Measurements from ENCODE around the gene CACNA2D4.
A peak's percentile ranks its signal among the peaks of the same experiment; 100 is the strongest.

CACNA2D4 gene

DNA sequence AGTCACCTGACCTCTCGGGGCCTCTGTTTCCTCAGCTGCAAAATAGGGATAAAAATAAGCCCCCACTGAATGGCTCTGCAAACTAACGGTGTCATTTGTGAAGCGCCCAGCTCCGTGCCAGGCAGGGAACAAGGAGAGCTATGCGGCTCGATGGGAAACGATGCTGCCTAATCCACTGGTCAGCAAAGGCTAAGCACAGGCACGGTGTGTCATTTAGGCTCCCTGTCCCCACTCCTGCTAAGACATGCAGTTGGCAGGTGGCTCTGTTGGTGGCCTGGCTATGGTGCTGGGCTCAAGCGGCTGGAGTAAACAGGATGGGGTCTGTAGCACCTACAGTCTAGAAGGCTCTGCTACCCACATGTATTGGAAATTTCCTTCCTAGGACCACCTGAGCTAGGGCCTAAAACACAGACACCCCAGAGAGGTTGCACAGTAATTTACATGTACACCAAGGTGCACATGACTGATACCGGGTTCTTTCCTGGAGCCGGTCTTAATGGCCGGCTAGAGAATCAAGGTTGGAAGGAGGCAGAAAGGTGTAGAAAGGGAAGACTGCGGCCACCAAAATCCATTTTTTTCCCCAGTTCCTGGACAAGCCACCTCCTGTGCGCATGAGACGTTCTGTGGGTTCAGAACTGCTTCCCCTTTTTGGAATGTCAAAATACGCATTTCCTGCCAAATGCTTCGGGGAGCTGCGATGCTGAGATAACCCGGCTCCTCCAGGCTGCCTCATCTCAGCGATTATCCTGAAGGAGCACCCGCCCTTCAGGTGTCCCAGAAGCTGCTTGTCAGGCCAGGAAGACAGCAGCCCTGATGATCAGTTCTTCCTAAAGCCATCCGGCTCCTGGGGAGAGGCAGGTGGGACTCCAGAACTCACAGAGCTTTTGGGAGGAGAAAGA lies 1.0 kb downstream of the CACNA2D4 start:
- DNase-seq (ENCODE audit: low spot score), result peak; percentile 45

GRCh38 chr12:1916371-1917171 lies 1.9 kb downstream of the CACNA2D4 start:
- DNase-seq (ENCODE audit: low spot score), result peak; percentile 50

- DNase-seq (ENCODE audit: low spot score), result peak; percentile 55
Measured at GRCh38 chr12:1915082-1915968, 3.1 kb downstream of the CACNA2D4 start.

DNA sequence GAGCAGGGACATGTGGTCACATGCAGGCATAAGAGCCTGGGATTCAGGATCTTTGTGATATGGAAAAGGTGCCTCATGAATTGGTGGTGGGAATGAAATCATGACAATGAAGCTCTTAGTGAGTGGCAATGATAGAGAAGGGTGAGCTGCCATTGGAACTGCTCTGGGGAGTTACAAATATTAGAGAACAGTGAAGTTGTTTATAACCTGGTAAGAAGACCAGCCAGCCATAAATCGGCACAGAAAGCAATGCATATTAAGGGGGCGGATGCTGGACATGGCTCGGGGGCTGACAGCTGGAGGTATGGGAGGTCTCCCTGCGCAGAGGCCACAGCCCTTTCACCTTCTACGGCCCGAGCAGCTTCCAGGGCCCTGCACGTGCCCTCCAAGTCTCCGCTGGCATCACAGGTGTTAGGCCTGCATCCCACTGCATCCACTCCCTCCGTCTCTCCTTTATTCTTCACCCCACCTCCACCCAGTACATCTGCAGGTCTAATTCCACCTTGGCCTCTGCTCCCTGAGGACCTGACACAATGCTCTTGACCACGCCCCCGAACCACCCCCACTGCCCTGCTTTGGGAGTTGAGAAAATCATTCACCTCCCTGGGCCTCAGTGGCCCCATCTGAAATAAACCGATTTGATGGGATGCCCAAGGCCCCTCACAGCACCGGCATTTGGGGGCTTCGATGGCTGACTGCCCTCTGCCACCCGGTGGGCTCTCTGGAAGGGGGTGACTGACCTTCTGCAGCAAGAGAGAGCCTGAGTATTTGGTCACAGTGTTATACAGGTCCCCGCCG lies 4.1 kb downstream of the CACNA2D4 start:
- peak; percentile 47 for DNase-seq (ENCODE audit: low spot score)

GRCh38 chr12:1913377-1914113 lies 4.9 kb downstream of the CACNA2D4 start:
- peak; percentile 53 for DNase-seq (ENCODE audit: low spot score)

GRCh38 chr12:1912580-1913376 lies 5.7 kb downstream of the CACNA2D4 start:
- DNase-seq (ENCODE audit: low spot score), result peak; percentile 49

- DNase-seq (ENCODE audit: low spot score), result peak; percentile 46
Measured at GRCh38 chr12:1911598-1912575, 6.6 kb downstream of the CACNA2D4 start.

DNA sequence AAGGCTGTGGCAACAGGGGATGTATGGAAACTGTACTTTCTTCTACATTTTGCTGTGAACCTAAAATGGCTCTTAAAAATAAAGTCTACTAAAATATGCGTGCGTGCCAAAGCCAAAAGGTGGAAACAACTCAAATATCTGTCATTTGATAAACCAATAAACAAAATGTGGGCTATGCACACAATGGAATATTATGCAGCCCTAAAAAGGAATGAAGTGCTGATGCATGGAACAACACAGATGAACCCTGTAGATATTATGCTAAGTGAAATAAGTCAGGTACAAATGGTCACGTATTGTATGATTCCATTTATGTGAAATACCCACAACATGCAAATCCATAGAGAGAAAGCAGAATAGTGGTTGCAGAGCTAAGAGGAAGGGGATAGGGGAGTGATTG lies 8.0 kb downstream of the CACNA2D4 start:
- no peak for DNase-seq (ENCODE audit: low spot score)

DNA sequence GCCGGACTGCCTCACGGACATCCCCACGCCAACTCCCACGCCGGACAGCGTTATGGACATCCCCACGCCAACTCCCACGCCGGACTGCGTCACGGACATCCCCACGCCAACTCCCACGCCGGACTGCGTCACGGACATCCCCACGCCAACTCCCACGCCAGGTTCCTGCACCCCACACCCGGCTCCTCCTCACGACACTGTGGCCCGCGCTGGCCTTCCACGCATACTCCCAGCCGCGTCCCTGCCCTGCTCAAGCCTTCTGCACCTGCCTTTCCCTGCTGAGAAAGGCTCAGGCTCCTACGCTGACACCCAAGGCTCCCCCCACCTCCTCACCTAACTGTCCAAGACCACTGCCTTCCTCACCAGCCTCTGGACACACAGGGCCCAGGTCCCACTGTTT lies 9.7 kb downstream of the CACNA2D4 start:
- DNase-seq (ENCODE audit: low spot score), result peak; percentile 31

GRCh38 chr12:1907652-1908611 lies 10.5 kb downstream of the CACNA2D4 start:
- DNase-seq (ENCODE audit: low spot score), result peak; percentile 46

GRCh38 chr12:1906579-1906978 lies 11.9 kb downstream of the CACNA2D4 start:
- no peak for DNase-seq (ENCODE audit: low spot score)

- no peak for DNase-seq (ENCODE audit: low spot score)
Measured at GRCh38 chr12:1904875-1905274, 13.6 kb downstream of the CACNA2D4 start.

DNA sequence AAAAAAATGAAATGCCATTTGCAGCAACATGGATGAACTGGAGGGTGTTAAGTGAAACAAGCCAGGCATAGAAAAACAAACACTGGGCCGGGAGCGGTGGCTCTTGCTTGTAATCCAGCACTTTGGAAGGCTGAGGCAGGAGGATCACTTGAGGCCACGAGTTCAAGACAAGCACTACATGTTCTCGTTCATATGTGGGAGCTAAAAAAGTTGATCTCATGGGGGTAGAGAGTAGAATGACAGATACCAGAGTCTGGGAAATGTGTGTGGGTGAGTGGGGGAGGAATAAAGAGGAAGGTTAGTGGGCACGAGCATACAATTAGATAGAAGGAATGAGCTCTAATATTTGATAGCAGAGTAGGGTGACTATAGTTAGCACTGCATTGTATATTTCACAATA lies 21.5 kb downstream of the CACNA2D4 start:
- no peak for DNase-seq (ENCODE audit: low spot score)

GRCh38 chr12:1890810-1891209 lies 27.6 kb downstream of the CACNA2D4 start:
- DNase-seq (ENCODE audit: low spot score), result no peak

GRCh38 chr12:1890119-1890703 lies 28.2 kb downstream of the CACNA2D4 start:
- DNase-seq (ENCODE audit: low spot score), result peak; percentile 42

DNA sequence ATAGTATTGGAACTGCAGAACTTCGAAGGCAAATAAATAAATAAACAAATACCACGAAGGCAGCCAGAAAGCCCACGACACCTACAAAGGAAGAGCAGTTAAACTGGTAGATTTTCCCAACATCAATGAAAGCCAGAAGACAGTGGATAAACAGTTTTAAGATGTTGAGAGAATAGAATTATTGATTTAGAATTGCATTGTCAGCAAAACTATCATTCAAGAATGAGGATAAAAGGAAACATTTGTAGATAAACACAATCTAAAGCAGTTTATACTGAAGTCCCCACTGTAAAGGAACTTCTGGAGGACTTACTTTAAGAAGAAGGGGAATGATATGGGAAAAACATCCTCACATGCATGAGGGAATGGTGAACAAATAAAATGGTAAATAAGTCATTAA lies 29.5 kb downstream of the CACNA2D4 start:
- no peak for DNase-seq (ENCODE audit: low spot score)

All from ecto neural progenitor cell (in vitro differentiated cells).